Measurements from ENCODE around the gene TVP23A. TPM values are rescaled to one million over a fixed set of nuclear protein-coding genes. Genes with fewer than 3 reads are reported as not detected.
A peak's percentile ranks its signal among the peaks of the same experiment; 100 is the strongest.

Gene TVP23A
- polyA plus RNA-seq, 3 donors = 0.06 to 0.17 (median 0.08) TPM

DNA sequence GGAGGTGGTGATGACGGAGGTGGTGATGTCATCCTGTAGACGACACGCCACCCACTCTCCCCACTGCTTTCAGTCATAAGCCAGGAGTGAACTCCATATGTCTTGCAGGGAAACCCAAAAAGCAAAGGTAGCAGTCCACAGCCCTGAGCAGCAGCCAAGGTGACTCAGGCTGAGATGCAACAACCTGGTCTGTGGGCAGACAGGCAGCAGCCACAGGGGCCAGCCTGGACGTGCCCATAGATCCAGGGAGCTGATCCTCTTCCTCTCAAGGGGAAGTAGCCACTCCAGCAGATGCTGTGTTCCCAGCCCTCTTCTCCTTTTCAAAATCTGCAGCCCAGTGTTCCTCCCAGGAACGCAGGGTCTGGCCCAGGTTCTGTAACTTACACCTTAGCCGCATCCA is 41.1 kb upstream of the TVP23A start:
- peaks cover 0 to 8% (median 0%) of the 10 kb centered on the region in 7 donors for H3K9me3 Mint-ChIP-seq
- peaks cover 0 to 4% of the 10 kb centered on the region in 2 donors for H3K36me3 Mint-ChIP-seq
- no peak overlapping the region for H2AFZ ChIP-seq (ENCODE audit: insufficient read depth, low read depth, low read length, poor library complexity, severe bottlenecking)
- peak in 1 of 3 donors; percentile 31 for DNase-seq
- H3K9ac ChIP-seq (ENCODE audit: insufficient read depth, low read length, poor library complexity, severe bottlenecking) = no peak overlapping the region
- TF ChIP-seq, protein P1, sequence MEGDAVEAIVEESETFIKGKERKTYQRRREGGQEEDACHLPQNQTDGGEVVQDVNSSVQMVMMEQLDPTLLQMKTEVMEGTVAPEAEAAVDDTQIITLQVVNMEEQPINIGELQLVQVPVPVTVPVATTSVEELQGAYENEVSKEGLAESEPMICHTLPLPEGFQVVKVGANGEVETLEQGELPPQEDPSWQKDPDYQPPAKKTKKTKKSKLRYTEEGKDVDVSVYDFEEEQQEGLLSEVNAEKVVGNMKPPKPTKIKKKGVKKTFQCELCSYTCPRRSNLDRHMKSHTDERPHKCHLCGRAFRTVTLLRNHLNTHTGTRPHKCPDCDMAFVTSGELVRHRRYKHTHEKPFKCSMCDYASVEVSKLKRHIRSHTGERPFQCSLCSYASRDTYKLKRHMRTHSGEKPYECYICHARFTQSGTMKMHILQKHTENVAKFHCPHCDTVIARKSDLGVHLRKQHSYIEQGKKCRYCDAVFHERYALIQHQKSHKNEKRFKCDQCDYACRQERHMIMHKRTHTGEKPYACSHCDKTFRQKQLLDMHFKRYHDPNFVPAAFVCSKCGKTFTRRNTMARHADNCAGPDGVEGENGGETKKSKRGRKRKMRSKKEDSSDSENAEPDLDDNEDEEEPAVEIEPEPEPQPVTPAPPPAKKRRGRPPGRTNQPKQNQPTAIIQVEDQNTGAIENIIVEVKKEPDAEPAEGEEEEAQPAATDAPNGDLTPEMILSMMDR (IDR thresholded peaks at IDR 0.05) = no peak
- H3K27me3 Mint-ChIP-seq (ENCODE audit: low read depth in 3 of 3) = peaks cover 0 to 2% (median 2%) of the 10 kb centered on the region in 3 donors
- no peaks in the 10 kb centered on the region for H3K79me2 ChIP-seq (ENCODE audit: insufficient read depth, low read length)
- H3K27ac Mint-ChIP-seq = peak overlapping the region in 3 of 7 donors; percentile 22 to 76 (median 72)
- H3K27ac ChIP-seq (ENCODE audit: low read depth in 1 of 2, low read length in 2 of 2) = no peak overlapping the region
- 0% methylated on average over 1 of the region's 6 CpGs for WGBS (ENCODE audit: insufficient coverage)
- intact Hi-C loops (cut with micrococcal nuclease) = loop anchor here (5.0 to 10.0 kb wide), 3 partner anchors 38 to 235 kb away; no protein-coding TSS in a partner anchor
- no peak overlapping the region for H3K4me3 Mint-ChIP-seq
- H3K4me1 Mint-ChIP-seq = peaks cover 28% of the 10 kb centered on the region
- no peak overlapping the region for H3K4me3 ChIP-seq (replicated peaks in 1 of 3; ENCODE audit: low read depth in 2 of 3, low read length in 3 of 3)
- H3K36me3 ChIP-seq (replicated peaks in 1 of 2; ENCODE audit: control insufficient read depth in 1 of 2, insufficient read depth in 2 of 2, low read length in 2 of 2) = no peaks in the 10 kb centered on the region
- H4K20me1 ChIP-seq (ENCODE audit: insufficient read depth, low read length) = no peaks in the 10 kb centered on the region
- H3K9me3 ChIP-seq (replicated peaks in 1 of 2; ENCODE audit: control insufficient read depth in 1 of 2, insufficient read depth in 1 of 2, low read length in 2 of 2) = no peaks in the 10 kb centered on the region
- H3K4me1 ChIP-seq (ENCODE audit: control insufficient read depth in 1 of 2, insufficient read depth in 2 of 2, low read length in 2 of 2) = peaks cover 25 to 31% of the 10 kb centered on the region in 2 donors
- H3K27me3 ChIP-seq (ENCODE audit: control insufficient read depth in 2 of 2, insufficient read depth in 2 of 2, low read length in 2 of 2) = no peaks in the 10 kb centered on the region
- no peak overlapping the region for H3K4me2 ChIP-seq (replicated peaks; ENCODE audit: extremely low read depth, low read length, poor library complexity, severe bottlenecking)

GRCh38 chr16:10859020-10859419 is 40.4 kb upstream of the TVP23A start:
- no peaks in the 10 kb centered on the region for H3K36me3 ChIP-seq (replicated peaks in 1 of 2; ENCODE audit: control insufficient read depth in 1 of 2, insufficient read depth in 2 of 2, low read length in 2 of 2)
- no peak overlapping the region for H3K4me3 ChIP-seq (replicated peaks in 1 of 3; ENCODE audit: low read depth in 2 of 3, low read length in 3 of 3)
- Mint-ChIP-seq H3K4me1 (peaks cover 27% of the 10 kb centered on the region), H3K9me3 (peaks cover 0 to 8% (median 0%) of the 10 kb centered on the region in 7 donors), H3K27ac (peak overlapping the region in 1 of 7 donors; percentile 76), H3K36me3 (peaks cover 0 to 4% of the 10 kb centered on the region in 2 donors), H3K4me3 (no peak overlapping the region), H3K27me3 (ENCODE audit: low read depth in 3 of 3) (peaks cover 0 to 2% (median 1%) of the 10 kb centered on the region in 3 donors)
- no peaks in the 10 kb centered on the region for H3K9me3 ChIP-seq (replicated peaks in 1 of 2; ENCODE audit: control insufficient read depth in 1 of 2, insufficient read depth in 1 of 2, low read length in 2 of 2)
- no peak overlapping the region for H3K4me2 ChIP-seq (replicated peaks; ENCODE audit: extremely low read depth, low read length, poor library complexity, severe bottlenecking)
- intact Hi-C loops (cut with micrococcal nuclease) = loop anchor here in 1 of 2 donors (5.0 kb wide), 1 partner anchor 48 kb away; no protein-coding TSS in a partner anchor
- no peaks in the 10 kb centered on the region for H4K20me1 ChIP-seq (ENCODE audit: insufficient read depth, low read length)
- no peak overlapping the region for H2AFZ ChIP-seq (ENCODE audit: insufficient read depth, low read depth, low read length, poor library complexity, severe bottlenecking)
- H3K9ac ChIP-seq (ENCODE audit: insufficient read depth, low read length, poor library complexity, severe bottlenecking) = no peak overlapping the region
- H3K4me1 ChIP-seq (ENCODE audit: control insufficient read depth in 1 of 2, insufficient read depth in 2 of 2, low read length in 2 of 2) = peaks cover 23 to 28% of the 10 kb centered on the region in 2 donors
- 95% methylated on average over 2 of the region's 2 CpGs for WGBS (ENCODE audit: insufficient coverage)
- no peak for DNase-seq
- no peaks in the 10 kb centered on the region for H3K27me3 ChIP-seq (ENCODE audit: control insufficient read depth in 2 of 2, insufficient read depth in 2 of 2, low read length in 2 of 2)
- TF ChIP-seq, protein P1 (IDR thresholded peaks at IDR 0.05) = no peak
- no peak overlapping the region for H3K27ac ChIP-seq (ENCODE audit: low read depth in 1 of 2, low read length in 2 of 2)
- H3K79me2 ChIP-seq (ENCODE audit: insufficient read depth, low read length) = no peaks in the 10 kb centered on the region
